Measurements from ENCODE around the gene FTMT. TPM values are rescaled to one million over a fixed set of nuclear protein-coding genes. Genes with fewer than 3 reads are reported as not detected.

The FTMT gene
- total and polyA plus RNA-seq, 2 of the 4 experiments (the other 2 are of a cell fraction): not detected

- H2BK20ac ChIP-seq (ENCODE audit: low read depth, low read length): no peak overlapping the region
- no peak overlapping the region for H3K4ac ChIP-seq (ENCODE audit: low read depth, low read length)
- no peak overlapping the region for H3K14ac ChIP-seq (replicated peaks; ENCODE audit: low read depth, low read length)
- no peak overlapping the region for H2AFZ ChIP-seq (replicated peaks; ENCODE audit: low read length, poor library complexity)
- in situ Hi-C loops (cut with MboI; ENCODE audit: low sequenced_read_pairs): no loop called here
- ATAC-seq (ENCODE audit: low read depth): no peak
- H4K20me1 ChIP-seq (ENCODE audit: insufficient read depth, low read length): no peaks in the 10 kb centered on the region
- POLR2A ChIA-PET (ENCODE audit: unreplicated experiment): no interaction called here
- no CpG with 5 or more reads among the region's 1 CpG for WGBS, 2 experiments (ENCODE audit: extremely low coverage in 2 of 2, insufficient read length in 1 of 2)
- no peak overlapping the region for H2AK9ac ChIP-seq (replicated peaks; ENCODE audit: low read depth, low read length, poor library complexity)
- H3K4me1 ChIP-seq (ENCODE audit: control insufficient read depth, insufficient read depth, low read length): no peaks in the 10 kb centered on the region
- H2BK15ac ChIP-seq (ENCODE audit: low read depth, low read length): no peak overlapping the region
- no peak overlapping the region for H3K23ac ChIP-seq (ENCODE audit: low read depth, low read length)
- dilution Hi-C loops (cut with HindIII; ENCODE audit: low sequenced_read_pairs, unreplicated experiment): no loop called here
- H4K5ac ChIP-seq (ENCODE audit: low read depth, low read length): no peak overlapping the region
- H2BK5ac ChIP-seq (ENCODE audit: low read depth, low read length, poor library complexity, severe bottlenecking): no peak overlapping the region
- no peak overlapping the region for H3K4me2 ChIP-seq (ENCODE audit: low read depth, low read length)
- no peak overlapping the region for H3K18ac ChIP-seq (ENCODE audit: low read depth, low read length)
- H3K27me3 ChIP-seq (ENCODE audit: control insufficient read depth, insufficient read depth, low read length): no peaks in the 10 kb centered on the region
- CTCF ChIA-PET: no interaction called here
- H4K8ac ChIP-seq (ENCODE audit: low read depth in 2 of 2, low read length in 2 of 2): no peak overlapping the region
- no peak overlapping the region for H3K56ac ChIP-seq (ENCODE audit: extremely low read depth, insufficient read depth, low read length)
- DNase-seq: no peak
- H3K9me1 ChIP-seq (ENCODE audit: insufficient read depth, low read length): no peaks in the 10 kb centered on the region
- no peak overlapping the region for H2AK5ac ChIP-seq (ENCODE audit: low read depth, low read length)
- no peak overlapping the region for H3K27ac ChIP-seq (ENCODE audit: insufficient read depth, low read length)
- H3K36me3 ChIP-seq (ENCODE audit: control insufficient read depth, insufficient read depth, low read length): no peaks in the 10 kb centered on the region
- no peak overlapping the region for H2BK120ac ChIP-seq (ENCODE audit: low read depth, low read length)
- H3K4me3 ChIP-seq (ENCODE audit: insufficient read depth, low read depth, low read length): no peak overlapping the region
- BruUV-seq (replicated peaks): no TSS peak
- TF ChIP-seq CHD1 (IDR thresholded peaks at IDR 0.05; ENCODE audit: low read depth, low read length) (no peak), USF2 (IDR thresholded peaks at IDR 0.05; ENCODE audit: low read depth, low read length) (no peak), BHLHE40 (IDR thresholded peaks at IDR 0.05; ENCODE audit: low read depth, low read length) (no peak), SMC3 (IDR thresholded peaks at IDR 0.05; ENCODE audit: low read depth, low read length) (no peak), ELK1 (IDR thresholded peaks at IDR 0.05; ENCODE audit: borderline replicate concordance, low read depth, low read length) (no peak), CTCF (conservative IDR thresholded peaks at IDR 0.05; ENCODE audit: low read depth, low read length) (no peak), POLR2A (IDR thresholded peaks at IDR 0.05; ENCODE audit: low read depth, low read length) (no peak), FOS (IDR thresholded peaks at IDR 0.05; ENCODE audit: low read depth, low read length) (no peak), RCOR1 (IDR thresholded peaks at IDR 0.05; ENCODE audit: insufficient replicate concordance, low read length) (no peak), MXI1 (IDR thresholded peaks at IDR 0.05; ENCODE audit: borderline replicate concordance, low read depth, low read length) (no peak), MAFK (IDR thresholded peaks at IDR 0.05; ENCODE audit: low read depth, low read length) (no peak), NFE2L2 (IDR thresholded peaks at IDR 0.05; ENCODE audit: low read depth, low read length) (no peak), MAZ (IDR thresholded peaks at IDR 0.05; ENCODE audit: borderline replicate concordance, low read depth, low read length) (no peak), RFX5 (IDR thresholded peaks at IDR 0.05; ENCODE audit: low read depth, low read length) (no peak), RAD21 (IDR thresholded peaks at IDR 0.05; ENCODE audit: low read length) (no peak), CEBPB (IDR thresholded peaks at IDR 0.05; ENCODE audit: low read depth, low read length) (no peak)
- H3K9ac ChIP-seq (ENCODE audit: low read depth, low read length): no peak overlapping the region
- H4K91ac ChIP-seq (ENCODE audit: insufficient read depth, low read depth, low read length): no peak overlapping the region
- no peaks in the 10 kb centered on the region for H3K79me1 ChIP-seq (ENCODE audit: low read depth in 1 of 2, low read length in 2 of 2)
- intact Hi-C loops (cut with micrococcal nuclease): no loop called here
- H3K9me3 ChIP-seq (ENCODE audit: control insufficient read depth, insufficient read depth, low read length): no peaks in the 10 kb centered on the region
Observed at GRCh38 chr5:121833617-121834016, 18.1 kb upstream of the FTMT start.

Measured in IMR-90 (cell line).